HepG2 (cell line): ENCODE measurements around the gene PLA2G12B. TPM values are rescaled to one million over a fixed set of nuclear protein-coding genes. Genes with fewer than 3 reads are reported as not detected.

Experiments used
- ATAC-seq: fragments of 200-7000 bp; cut with Tn5 transposase; 3 replicates; pipeline ENCODE4 v1.9.1; 2020; ENCODE audit warnings: mild to moderate bottlenecking, moderate library complexity
- BruUV-seq: library from RNA; stranded (reverse); fragments of 400-500 nt; replicated peaks from 2 replicates; lab custom pipeline; 2021; lab: Mats Ljungman, UMichigan
- CTCF ChIA-PET: fragments of 300-600 bp; formaldehyde crosslinking; extraction: SDS; loops from one replicate; lab custom pipeline; 2021; ENCODE audit warnings: low total read pairs, inconsistent platforms, low intra/inter-chr PET ratio; lab: Yijun Ruan, JAX
- POLR2A ChIA-PET: fragments of 350-600 bp; sonication (Branson Sonifier 250); formaldehyde crosslinking; loops from one replicate; lab custom pipeline; 2020; ENCODE audit warnings: antibody characterized with exemption, inconsistent platforms; lab: Yijun Ruan, JAX
- DNase-seq: peaks from one replicate; pipeline ENCODE4 v3.0.0-alpha.2; 2015; ENCODE audit warnings: low spot score
- FAIRE-seq: peaks from 3 replicates; lab custom pipeline; 2011; peaks lifted over from hg19 to GRCh38; lab: Jason Lieb, UNC
- H2AFZ ChIP-seq: one replicate; pipeline ENCODE4 v1.6.1; 2011; ENCODE audit warnings: low read length, inconsistent platforms
- H3K27ac ChIP-seq: fragments of 300-600 bp; 3 replicates; pipeline ENCODE4 v1.8.0; 2011; ENCODE audit warnings: mixed run types, mild to moderate bottlenecking, mixed read lengths, low read length, inconsistent platforms; ENCODE audit not compliant: insufficient read depth; ENCODE audit errors: extremely low read length
- H3K27me3 ChIP-seq, 2 experiments: fragments of 200-600 bp in 1 of 2; 2 replicates in 1 of 2; 3 replicates in 1 of 2; pipeline versions ENCODE4 v1.6.0 to v1.8.0; 2011; ENCODE audit warnings: low read length in 2 of 2, mild to moderate bottlenecking in 2 of 2, moderate library complexity in 2 of 2, inconsistent platforms in 1 of 2; ENCODE audit not compliant: insufficient read depth in 2 of 2, control insufficient read depth in 1 of 2
- H3K36me3 ChIP-seq, 2 experiments: fragments of 200-600 bp in 1 of 2; replicated peaks in 1 of 2; 2 replicates in 1 of 2; 3 replicates in 1 of 2; pipeline versions ENCODE4 v1.5.1 to v1.8.0; 2011; ENCODE audit warnings: low read length in 2 of 2, inconsistent platforms in 1 of 2; ENCODE audit not compliant: insufficient read depth in 2 of 2, control insufficient read depth in 1 of 2
- H3K4me1 ChIP-seq: 2 replicates; pipeline ENCODE4 v1.5.1; 2012; ENCODE audit warnings: low read length, inconsistent platforms; ENCODE audit not compliant: insufficient read depth
- H3K4me2 ChIP-seq: 2 replicates; pipeline ENCODE4 v1.6.0; 2011; ENCODE audit warnings: low read depth, low read length, inconsistent platforms
- H3K4me3 ChIP-seq, 3 experiments: fragments of 200-600 bp in 1 of 3; sonication (generic), shearing (Covaris generic) in 1 of 3; replicated peaks in 1 of 3; 2 replicates each; pipeline ENCODE4 v1.5.1; 2011 to 2016; ENCODE audit warnings: low read length in 3 of 3, inconsistent platforms in 2 of 3, low read depth in 2 of 3, mild to moderate bottlenecking in 2 of 3, control low read depth in 1 of 3, mixed read lengths in 1 of 3; ENCODE audit not compliant: insufficient read depth in 1 of 3
- H3K79me2 ChIP-seq: one replicate; pipeline ENCODE4 v1.6.1; 2011; ENCODE audit warnings: low read length, inconsistent platforms; ENCODE audit not compliant: insufficient read depth
- H3K9ac ChIP-seq: 2 replicates; pipeline ENCODE4 v1.6.0; 2011; ENCODE audit warnings: mild to moderate bottlenecking, low read depth, low read length, inconsistent platforms; ENCODE audit not compliant: insufficient read depth
- H3K9me3 ChIP-seq: 2 replicates; pipeline ENCODE4 v1.5.1; 2012; ENCODE audit warnings: mild to moderate bottlenecking, low read length
- H4K20me1 ChIP-seq: 2 replicates; pipeline ENCODE4 v1.6.0; 2011; ENCODE audit warnings: inconsistent platforms, mild to moderate bottlenecking, low read length, moderate library complexity; ENCODE audit not compliant: insufficient read depth
- KAT8 ChIP-seq: IDR thresholded peaks from 2 replicates; pipeline ENCODE4 v1.6.1; 2016; ENCODE audit warnings: missing genetic modification reagents, missing compliant biosample characterization
- KLF13 ChIP-seq: sonication (generic); formaldehyde crosslinking; IDR thresholded peaks from 2 replicates; pipeline ENCODE4 v1.4.0; 2020; ENCODE audit warnings: mild to moderate bottlenecking, missing genetic modification reagents
- PHB2 ChIP-seq: fragments of 450-650 bp; IDR thresholded peaks from 2 replicates; pipeline ENCODE4 v1.6.1; 2018; ENCODE audit not compliant: partially characterized antibody
- ZFP36 ChIP-seq: fragments of 150-350 bp; IDR thresholded peaks from 2 replicates; pipeline ENCODE4 v1.6.1; 2018; ENCODE audit warnings: borderline replicate concordance, low read length, low read depth; ENCODE audit not compliant: partially characterized antibody
- ZNF20 ChIP-seq: sonication (generic); formaldehyde crosslinking; IDR thresholded peaks from 2 replicates; pipeline ENCODE4 v1.4.0; 2020; ENCODE audit warnings: mild to moderate bottlenecking, moderate library complexity, missing genetic modification reagents
- ZNF446 ChIP-seq: sonication (generic); formaldehyde crosslinking; IDR thresholded peaks from 2 replicates; pipeline ENCODE4 v1.5.0; 2020; ENCODE audit warnings: mild to moderate bottlenecking, missing genetic modification reagents
- in situ Hi-C: cut with HindIII; loops from 2 replicates; pipeline ENCODE4 v1.10.0; 2017; ENCODE audit warnings: low pct_unique_long_range_greater_than_20kb; ENCODE audit not compliant: extremely low pct_ligation_motif_present
- intact Hi-C: fragments of 100-400 bp; cut with micrococcal nuclease; formaldehyde crosslinking; loops from one replicate; pipeline ENCODE4 v1.10.0; 2022; ENCODE audit not compliant: unreplicated experiment
- polyA plus RNA-seq, 8 experiments: library from polyadenylated mRNA; depleted of rRNA in 3 of 8; stranded (reverse) in 7 of 8; unstranded in 1 of 8; fragments of >200 nt; fragmentation: Illumina TruSeq in 4 of 8; extraction: Trizol in 4 of 8; gene quantifications; 2 replicates each; pipeline versions ENCODE4 v1.2.1 to v1.2.3, GENCODE V29; 2011 to 2016; ENCODE audit warnings: low read depth in 4 of 8, missing spikeins in 1 of 8, mixed read lengths in 1 of 8; ENCODE audit not compliant: insufficient read depth in 1 of 8
- total RNA-seq, 5 experiments: library from RNA; depleted of rRNA; stranded (reverse); fragments of >200 nt; fragmentation: Illumina TruSeq; extraction: Trizol; gene quantifications; 2 replicates each; pipeline ENCODE4 v1.2.3, GENCODE V29; 2016; ENCODE audit warnings: low read depth in 1 of 5
- TF ChIP-seq, protein P1 (sequence below): sonication (generic); IDR thresholded peaks from 2 replicates; pipeline ENCODE4 v1.6.1; 2016; ENCODE audit warnings: low read depth, borderline replicate concordance
- TF ChIP-seq, protein P2 (sequence below): sonication (generic); formaldehyde crosslinking; IDR thresholded peaks from 2 replicates; pipeline ENCODE4 v1.4.0; 2020; ENCODE audit warnings: missing genetic modification reagents

The PLA2G12B gene
- total and polyA plus RNA-seq, 2 of the 13 experiments (the other 11 are each of a cell fraction or from before 2014, with no cell fraction given): 7.7 to 38.0 TPM

DNA sequence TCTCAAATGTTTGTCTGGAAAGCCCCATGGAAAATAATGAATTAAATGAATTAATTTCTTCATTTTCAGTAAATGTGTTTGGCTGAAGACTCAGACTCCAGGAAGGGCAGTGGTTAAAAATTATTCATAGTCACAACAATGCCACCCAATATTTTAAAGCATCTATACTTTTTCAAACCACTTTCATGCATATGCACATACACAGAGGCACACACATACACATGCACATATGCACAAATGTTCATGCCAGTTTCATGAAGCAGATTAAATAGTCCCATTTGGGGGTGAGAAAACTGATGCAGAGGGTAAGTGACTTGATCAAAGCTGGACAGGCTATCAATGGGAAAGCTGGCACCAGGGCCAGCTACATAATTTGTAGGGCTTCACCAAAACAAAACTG is 1.4 kb upstream of the PLA2G12B start:
- DNase-seq: no peak
- intact Hi-C loops (no loop called here), in situ Hi-C loops (no loop called here)
- no peak overlapping the region for H3K27ac ChIP-seq
- ChIA-PET POLR2A (no interaction called here), CTCF (no interaction called here)
- H3K4me1 ChIP-seq: peaks cover 35% of the 10 kb centered on the region
- FAIRE-seq: no peak
- no peaks in the 10 kb centered on the region; a peak in 1 of 5 replicates for H3K27me3 ChIP-seq
- BruUV-seq: no TSS peak
- H3K4me3 ChIP-seq: no peak overlapping the region
- no peak overlapping the region for H2AFZ ChIP-seq
- H3K4me2 ChIP-seq: no peak overlapping the region
- TF ChIP-seq, protein P1, sequence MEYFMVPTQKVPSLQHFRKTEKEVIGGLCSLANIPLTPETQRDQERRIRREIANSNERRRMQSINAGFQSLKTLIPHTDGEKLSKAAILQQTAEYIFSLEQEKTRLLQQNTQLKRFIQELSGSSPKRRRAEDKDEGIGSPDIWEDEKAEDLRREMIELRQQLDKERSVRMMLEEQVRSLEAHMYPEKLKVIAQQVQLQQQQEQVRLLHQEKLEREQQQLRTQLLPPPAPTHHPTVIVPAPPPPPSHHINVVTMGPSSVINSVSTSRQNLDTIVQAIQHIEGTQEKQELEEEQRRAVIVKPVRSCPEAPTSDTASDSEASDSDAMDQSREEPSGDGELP: no peak
- no peak for TF ChIP-seq ZFP36
- TF ChIP-seq KLF13: no peak
- TF ChIP-seq KAT8 (CRISPR knock-in tag): no peak
- TF ChIP-seq PHB2: no peak
- TF ChIP-seq ZNF446 (CRISPR knock-in tag): no peak
- TF ChIP-seq ZNF20: no peak
- TF ChIP-seq, protein P2, sequence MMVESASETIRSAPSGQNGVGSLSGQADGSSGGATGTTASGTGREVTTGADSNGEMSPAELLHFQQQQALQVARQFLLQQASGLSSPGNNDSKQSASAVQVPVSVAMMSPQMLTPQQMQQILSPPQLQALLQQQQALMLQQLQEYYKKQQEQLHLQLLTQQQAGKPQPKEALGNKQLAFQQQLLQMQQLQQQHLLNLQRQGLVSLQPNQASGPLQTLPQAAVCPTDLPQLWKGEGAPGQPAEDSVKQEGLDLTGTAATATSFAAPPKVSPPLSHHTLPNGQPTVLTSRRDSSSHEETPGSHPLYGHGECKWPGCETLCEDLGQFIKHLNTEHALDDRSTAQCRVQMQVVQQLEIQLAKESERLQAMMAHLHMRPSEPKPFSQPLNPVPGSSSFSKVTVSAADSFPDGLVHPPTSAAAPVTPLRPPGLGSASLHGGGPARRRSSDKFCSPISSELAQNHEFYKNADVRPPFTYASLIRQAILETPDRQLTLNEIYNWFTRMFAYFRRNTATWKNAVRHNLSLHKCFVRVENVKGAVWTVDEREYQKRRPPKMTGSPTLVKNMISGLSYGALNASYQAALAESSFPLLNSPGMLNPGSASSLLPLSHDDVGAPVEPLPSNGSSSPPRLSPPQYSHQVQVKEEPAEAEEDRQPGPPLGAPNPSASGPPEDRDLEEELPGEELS (CRISPR knock-in tag): no peak
- H3K36me3 ChIP-seq: no peaks in the 10 kb centered on the region
- H3K9ac ChIP-seq: no peak overlapping the region
- ATAC-seq: no peak
- peaks cover 12% of the 10 kb centered on the region for H3K79me2 ChIP-seq
- H4K20me1 ChIP-seq: no peaks in the 10 kb centered on the region
- H3K9me3 ChIP-seq: no peaks in the 10 kb centered on the region
